Stomach (tissue), 4 donors: ENCODE data around the gene SNX15.

ENCODE experiments used
- EP300 ChIP-seq: sonication (generic); formaldehyde crosslinking; IDR thresholded peaks from one replicate; pipeline ENCODE4 v1.6.1; 2017; ENCODE audit warnings: antibody characterized with exemption
- TF ChIP-seq, protein P1 (sequence below), 7 experiments: fragments of 450-650 bp in 4 of 7; fragments of 200-600 bp in 3 of 7; sonication (generic) in 3 of 7; IDR thresholded peaks; one replicate each; pipeline ENCODE4 v1.5.1; 2016 to 2019; ENCODE audit warnings: antibody characterized with exemption in 7 of 7, control low read depth in 2 of 7, mild to moderate bottlenecking in 1 of 7

DNA sequence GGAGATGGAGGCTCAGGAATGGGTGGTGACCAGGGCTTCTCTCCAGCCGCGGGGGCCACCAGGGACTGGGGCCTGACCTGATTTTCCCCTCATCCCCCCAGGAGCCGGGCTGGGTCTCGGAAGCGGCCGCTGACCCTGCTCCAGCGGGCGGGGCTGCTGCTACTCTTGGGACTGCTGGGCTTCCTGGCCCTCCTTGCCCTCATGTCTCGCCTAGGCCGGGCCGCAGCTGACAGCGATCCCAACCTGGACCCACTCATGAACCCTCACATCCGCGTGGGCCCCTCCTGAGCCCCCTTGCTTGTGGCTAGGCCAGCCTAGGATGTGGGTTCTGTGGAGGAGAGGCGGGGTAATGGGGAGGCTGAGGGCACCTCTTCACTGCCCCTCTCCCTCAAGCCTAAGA lies 60.6 kb downstream of the SNX15 start:
- TF ChIP-seq, protein P1, sequence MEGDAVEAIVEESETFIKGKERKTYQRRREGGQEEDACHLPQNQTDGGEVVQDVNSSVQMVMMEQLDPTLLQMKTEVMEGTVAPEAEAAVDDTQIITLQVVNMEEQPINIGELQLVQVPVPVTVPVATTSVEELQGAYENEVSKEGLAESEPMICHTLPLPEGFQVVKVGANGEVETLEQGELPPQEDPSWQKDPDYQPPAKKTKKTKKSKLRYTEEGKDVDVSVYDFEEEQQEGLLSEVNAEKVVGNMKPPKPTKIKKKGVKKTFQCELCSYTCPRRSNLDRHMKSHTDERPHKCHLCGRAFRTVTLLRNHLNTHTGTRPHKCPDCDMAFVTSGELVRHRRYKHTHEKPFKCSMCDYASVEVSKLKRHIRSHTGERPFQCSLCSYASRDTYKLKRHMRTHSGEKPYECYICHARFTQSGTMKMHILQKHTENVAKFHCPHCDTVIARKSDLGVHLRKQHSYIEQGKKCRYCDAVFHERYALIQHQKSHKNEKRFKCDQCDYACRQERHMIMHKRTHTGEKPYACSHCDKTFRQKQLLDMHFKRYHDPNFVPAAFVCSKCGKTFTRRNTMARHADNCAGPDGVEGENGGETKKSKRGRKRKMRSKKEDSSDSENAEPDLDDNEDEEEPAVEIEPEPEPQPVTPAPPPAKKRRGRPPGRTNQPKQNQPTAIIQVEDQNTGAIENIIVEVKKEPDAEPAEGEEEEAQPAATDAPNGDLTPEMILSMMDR (IDR thresholded peaks at IDR 0.05) = no peak
- TF ChIP-seq EP300 = no peak
